Glomerular endothelial cell (primary cell): Measurements from ENCODE around the gene KMT2D. TPM values are rescaled to one million over a fixed set of nuclear protein-coding genes. Genes with fewer than 3 reads are reported as not detected.

Source experiments
- DNase-seq: peaks from one replicate; pipeline ENCODE4 v3.0.0-alpha.2; 2011; ENCODE audit warnings: low read depth, low spot score; ENCODE audit errors: extremely low read depth
- total RNA-seq: library from RNA; depleted of rRNA; stranded (reverse); fragments of >200 nt; gene quantifications from 2 replicates; pipeline ENCODE4 v1.2.3, GENCODE V29; 2015

Gene KMT2D
- total RNA-seq, 1 donor from 2014 or later = 117 TPM

DNA sequence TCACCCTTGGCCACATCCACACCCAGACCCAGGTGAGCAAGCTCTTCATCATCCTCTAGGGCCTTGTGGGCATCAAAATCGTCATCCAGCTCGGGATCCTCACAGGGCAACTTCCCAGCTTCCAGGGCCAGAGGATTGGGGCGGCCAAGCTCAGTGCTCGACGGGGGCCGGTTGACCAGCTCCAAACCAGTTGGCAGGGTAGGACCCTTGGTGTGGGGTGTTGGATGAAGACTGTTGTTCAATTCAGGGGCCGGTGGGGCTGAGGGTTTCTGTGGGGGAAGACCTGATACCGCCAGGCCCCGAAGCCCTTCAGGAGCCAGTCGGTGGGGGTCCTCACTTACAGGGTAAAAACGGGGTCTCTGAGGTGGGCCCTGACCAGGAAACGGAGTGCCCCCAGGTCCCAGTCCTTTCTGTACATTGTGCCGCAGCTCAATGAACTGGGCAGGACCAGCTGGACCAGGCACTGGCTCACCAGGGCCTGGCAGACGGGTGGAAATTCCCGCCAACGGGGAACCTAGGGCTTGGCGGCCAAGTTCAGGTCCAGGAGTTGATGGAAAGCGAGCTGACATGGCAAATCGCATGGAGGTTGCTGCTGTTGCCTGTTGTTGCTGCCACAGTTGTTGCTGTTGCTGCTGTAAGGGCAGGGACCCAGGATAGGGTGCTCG, 22.2 kb downstream of the KMT2D start:
- no peak for DNase-seq

- no peak for DNase-seq
Measured at GRCh38 chr12:49037947-49038237, 22.7 kb downstream of the KMT2D start.

DNA sequence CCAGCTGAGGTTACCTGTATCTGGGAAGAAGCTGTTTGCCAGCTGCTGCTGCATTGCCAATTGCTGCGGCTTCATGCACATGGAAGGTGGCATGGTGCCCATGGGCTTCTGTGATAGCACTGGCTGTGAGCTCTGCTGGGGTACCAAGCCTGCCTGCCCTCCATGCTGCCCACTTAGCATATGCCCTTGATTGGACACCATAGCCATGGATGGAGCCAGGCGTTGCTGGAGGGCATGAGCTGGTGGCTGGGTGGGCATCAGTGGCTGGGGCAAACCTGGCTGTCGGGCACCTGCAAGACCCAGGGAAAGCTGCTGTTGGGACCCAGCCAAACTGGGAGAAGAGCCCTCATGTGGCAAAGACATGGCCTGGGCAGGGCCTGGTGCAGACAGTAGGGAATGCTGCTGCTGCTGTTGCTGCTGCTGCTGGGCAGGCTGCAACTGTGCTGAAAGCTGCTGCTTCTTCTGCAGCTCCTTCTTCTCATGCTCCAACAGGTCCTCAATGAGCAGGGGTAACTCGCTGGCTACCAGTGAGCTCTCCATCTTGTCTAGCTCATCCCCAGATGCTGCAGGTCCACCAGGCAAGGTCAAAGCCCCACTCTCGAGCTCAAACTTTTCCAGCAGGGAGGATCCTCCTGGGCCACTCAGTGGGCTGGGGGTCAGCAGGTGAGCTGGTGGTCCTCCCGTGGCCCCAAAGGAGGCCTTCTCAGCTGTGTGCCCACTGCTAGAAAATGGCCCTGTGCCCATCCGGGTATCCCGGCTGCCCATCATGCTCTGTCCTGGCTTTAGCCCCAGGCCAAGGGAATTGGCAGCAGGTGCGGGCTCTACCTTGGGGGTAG, 23.3 kb downstream of the KMT2D start:
- DNase-seq = no peak

GRCh38 chr12:49036029-49036428, 24.6 kb downstream of the KMT2D start:
- no peak for DNase-seq

DNA sequence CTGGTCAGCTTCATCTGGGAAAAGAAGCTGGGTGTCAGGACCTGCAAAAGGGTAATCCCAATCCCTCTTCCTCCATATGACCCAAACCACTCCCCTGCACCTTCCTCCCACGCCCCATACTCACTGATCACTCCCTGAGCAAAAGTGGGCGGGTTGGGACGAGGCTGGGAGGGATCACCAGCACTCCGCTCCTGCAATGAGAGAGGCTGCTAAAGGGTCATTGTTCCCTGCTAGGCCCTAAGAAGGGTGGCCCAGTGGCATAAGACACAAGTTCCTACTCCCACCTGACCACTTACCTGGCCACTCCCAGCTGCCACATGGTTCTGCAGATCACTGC, 26.3 kb downstream of the KMT2D start:
- no peak for DNase-seq

GRCh38 chr12:49033611-49034285, 26.8 kb downstream of the KMT2D start:
- no peak for DNase-seq

- DNase-seq = no peak
Measured at GRCh38 chr12:49032679-49033447, 27.7 kb downstream of the KMT2D start.

DNA sequence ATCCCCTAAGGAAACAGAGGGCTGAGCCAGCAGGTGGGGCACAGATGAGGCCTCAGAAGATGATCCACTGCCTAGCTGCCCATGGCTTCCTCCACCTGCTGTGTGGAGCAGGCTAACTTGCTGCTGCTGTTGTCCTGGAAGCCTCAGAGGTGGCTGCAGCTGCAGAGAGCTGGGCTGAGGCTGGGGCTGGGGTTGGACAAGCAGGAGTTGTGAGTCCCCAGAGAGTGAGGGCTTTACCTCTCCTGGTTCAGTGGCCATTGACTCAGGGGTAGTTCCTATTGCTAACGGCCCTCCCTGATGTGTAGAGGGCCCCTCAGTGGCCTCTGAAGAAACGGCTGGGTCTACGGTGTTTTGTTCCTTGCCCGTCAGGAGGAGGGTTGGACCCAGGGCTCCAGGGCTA, 28.3 kb downstream of the KMT2D start:
- no peak for DNase-seq

GRCh38 chr12:49031573-49032161, 28.9 kb downstream of the KMT2D start:
- DNase-seq = no peak

DNA sequence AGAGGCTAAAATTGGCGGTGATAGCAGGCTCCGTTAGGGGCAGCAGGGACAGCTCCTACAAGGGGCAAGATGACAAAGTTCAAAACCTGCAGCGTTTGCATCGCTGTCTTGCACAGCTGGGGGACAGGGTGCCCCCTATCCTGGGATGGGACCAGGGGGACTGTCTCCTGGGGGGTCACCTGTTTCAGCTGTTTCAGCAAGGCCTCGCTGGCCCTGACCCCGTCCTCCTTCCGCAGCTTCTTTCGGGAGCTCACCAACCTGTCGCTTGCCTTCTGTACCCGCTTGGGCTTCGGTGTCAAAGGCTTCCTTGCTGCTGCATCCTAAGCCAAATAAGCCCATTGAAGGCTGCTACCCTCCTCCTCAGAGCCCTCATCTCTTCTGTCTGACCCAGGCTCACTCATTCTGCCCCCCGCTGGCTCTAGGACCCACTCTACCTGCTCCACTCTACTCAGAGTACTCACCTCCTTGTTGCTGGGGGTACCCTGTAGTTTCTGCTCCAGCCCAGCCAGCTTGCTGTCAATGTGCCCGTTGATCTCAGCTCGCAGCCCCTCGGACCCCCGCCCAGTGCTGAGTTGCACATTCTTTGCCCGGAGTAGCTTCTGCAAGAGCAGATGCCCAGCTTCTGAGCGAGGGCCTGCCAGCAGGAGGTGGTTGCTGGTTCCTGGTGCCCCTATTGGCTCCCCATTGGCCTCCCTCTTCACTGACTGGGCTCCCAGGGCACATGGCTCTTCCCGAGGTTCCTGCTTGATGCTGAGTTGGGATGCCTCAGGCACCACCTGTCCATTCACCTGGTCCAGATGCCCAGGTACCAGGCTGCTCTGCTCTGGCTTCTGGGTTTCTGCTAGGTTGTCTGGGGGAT, 29.7 kb downstream of the KMT2D start:
- no peak for DNase-seq

GRCh38 chr12:49030119-49030518, 30.5 kb downstream of the KMT2D start:
- DNase-seq = no peak

DNA sequence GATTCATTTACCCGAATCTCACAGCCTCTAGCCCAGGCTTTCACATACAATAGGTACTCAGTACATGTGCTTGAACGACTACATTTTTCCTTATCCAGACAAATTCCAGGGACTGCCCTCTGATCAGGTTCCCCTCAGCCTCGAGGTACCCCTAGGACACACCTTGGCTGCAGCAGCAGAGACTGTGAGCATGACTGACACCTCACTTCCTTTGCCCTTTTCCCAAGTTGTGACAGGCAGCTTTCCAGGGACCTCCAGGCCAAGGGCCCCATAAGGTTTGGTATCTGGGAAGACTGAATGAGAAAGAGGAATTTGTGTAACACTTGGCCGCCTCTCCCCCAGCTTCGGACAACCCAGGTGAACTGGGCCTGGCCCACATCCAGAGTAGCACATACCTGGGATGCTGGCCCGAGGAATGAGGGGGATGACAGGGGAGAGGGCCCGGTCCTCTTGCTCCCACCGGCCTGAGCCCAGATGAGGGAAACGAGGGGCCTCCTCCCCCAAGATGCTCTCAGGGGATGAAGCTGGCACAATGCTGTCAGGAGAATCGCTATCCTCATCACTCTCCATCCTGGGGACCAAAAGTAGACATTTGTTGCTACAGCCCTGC, 31.8 kb downstream of the KMT2D start:
- DNase-seq = no peak

- no peak for DNase-seq
Measured at GRCh38 chr12:49027846-49028555, 32.6 kb downstream of the KMT2D start.

DNA sequence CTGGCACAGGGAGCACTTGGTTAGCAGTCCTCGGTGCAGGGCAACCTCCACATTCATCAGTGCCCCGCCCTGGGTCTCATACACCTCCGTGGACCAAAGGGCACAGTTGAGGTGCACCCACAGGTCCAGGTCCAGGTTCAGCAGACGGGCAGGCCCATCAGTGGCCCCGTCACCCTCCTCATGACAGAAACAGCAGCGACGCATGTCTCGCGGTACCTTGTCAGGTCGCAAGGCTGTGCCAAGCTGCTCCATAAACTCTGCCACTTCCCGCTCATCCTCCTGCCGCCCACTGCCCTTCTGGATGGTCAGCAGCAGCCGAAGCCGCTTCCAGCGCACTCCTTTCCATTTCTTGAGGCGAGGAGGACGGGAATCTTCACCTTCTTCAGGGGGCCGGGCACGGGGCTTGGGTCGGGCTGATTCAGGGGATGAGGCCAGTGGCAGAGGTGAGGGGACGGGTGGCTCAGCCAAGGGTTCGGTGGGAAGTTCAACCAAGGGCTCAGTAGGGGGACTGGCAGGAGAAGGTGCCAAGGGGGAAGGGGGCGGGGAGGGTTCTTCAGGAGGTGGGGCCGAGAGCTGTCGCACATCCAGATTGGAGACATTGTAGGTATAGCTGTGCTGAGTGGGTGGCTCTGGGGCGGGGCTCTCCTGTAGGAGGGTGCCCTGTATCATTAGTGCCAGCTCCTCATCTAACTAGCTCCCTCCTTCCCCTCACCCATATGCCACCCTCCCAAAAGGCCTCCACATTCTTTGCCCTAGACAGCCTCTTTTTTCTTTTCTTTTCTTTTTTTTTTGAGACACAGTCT, 33.7 kb downstream of the KMT2D start:
- DNase-seq = no peak

- no peak for DNase-seq
Measured at GRCh38 chr12:49026101-49026500, 34.5 kb downstream of the KMT2D start.

GRCh38 chr12:49025463-49025862, 35.1 kb downstream of the KMT2D start:
- no peak for DNase-seq

GRCh38 chr12:49024543-49024942, 36.1 kb downstream of the KMT2D start:
- no peak for DNase-seq

DNA sequence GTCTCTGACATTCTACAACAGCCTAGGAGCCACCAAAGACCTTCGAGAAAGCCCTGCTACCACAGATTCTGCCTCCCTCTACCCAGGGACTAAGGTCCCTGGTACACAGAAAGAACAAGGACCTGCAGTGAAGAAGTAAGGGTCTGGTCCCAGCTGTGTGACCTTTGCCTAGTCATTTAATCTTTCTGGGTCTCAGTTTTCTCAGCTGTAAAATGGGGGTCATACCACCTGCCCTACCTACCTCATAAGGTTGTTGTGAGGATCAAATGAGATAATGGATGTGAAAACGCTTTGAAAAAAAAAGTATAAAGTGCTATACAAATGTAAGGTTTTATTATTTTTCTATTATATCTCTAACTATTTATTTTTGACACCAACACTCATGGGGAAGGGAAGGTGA, 36.8 kb downstream of the KMT2D start:
- no peak for DNase-seq
